ENCODE data around the gene SLC25A4. TPM values are rescaled to one million over a fixed set of nuclear protein-coding genes. Genes with fewer than 3 reads are reported as not detected.

SLC25A4 gene
- total and polyA plus RNA-seq, 4 donors = 72.6 to 119 (median 92.3) TPM

- no peak for ATAC-seq (ENCODE audit: low FRiP score)
- no peak for DNase-seq
- Histone ChIP-seq H3K4me1 (ENCODE audit: control insufficient read depth in 1 of 2, insufficient read depth in 2 of 2, low read length in 2 of 2) (peaks cover 4 to 10% of the 10 kb centered on the region in 2 donors), H3K36me3 (ENCODE audit: control insufficient read depth in 1 of 2, insufficient read depth in 2 of 2, low read length in 1 of 2) (no peaks in the 10 kb centered on the region), H3K9me3 (ENCODE audit: control insufficient read depth, low read length) (no peaks in the 10 kb centered on the region), H3K4me3 (ENCODE audit: low read length in 2 of 2) (no peak overlapping the region), H3K27ac (ENCODE audit: low read depth in 1 of 2, low read length in 2 of 2) (peak overlapping the region; percentile 11 to 44), H3K27me3 (ENCODE audit: control insufficient read depth in 1 of 2, insufficient read depth in 2 of 2, low read length in 1 of 2) (no peaks in the 10 kb centered on the region)
- intact Hi-C loops (cut with DNase I) = no loop called here
- WGBS, 2 donors = 60 to 69% methylated on average over 3 of the region's 3 CpGs
Measured at GRCh38 chr4:185179488-185179887, 36.4 kb downstream of the SLC25A4 start.

GRCh38 chr4:185182239-185182638, 39.2 kb downstream of the SLC25A4 start:
- no peaks in the 10 kb centered on the region for H3K9me3 ChIP-seq (ENCODE audit: control insufficient read depth, low read length)
- DNase-seq = no peak
- WGBS, 2 donors = 56 to 60% methylated on average over 2 of the region's 2 CpGs
- no peak overlapping the region for H3K4me3 ChIP-seq (ENCODE audit: low read length in 2 of 2)
- H3K27ac ChIP-seq (ENCODE audit: low read depth in 1 of 2, low read length in 2 of 2) = peak overlapping the region; percentile 56 to 67
- H3K36me3 ChIP-seq (ENCODE audit: control insufficient read depth in 1 of 2, insufficient read depth in 2 of 2, low read length in 1 of 2) = no peaks in the 10 kb centered on the region
- intact Hi-C loops (cut with DNase I) = loop anchor here (2.0 to 5.0 kb wide), 2 partner anchors 39 to 140 kb away; partner anchors contain the start of gene SLC25A4 (in 1 of the 2)
- ATAC-seq (ENCODE audit: low FRiP score) = no peak
- peaks cover 4 to 10% of the 10 kb centered on the region in 2 donors for H3K4me1 ChIP-seq (ENCODE audit: control insufficient read depth in 1 of 2, insufficient read depth in 2 of 2, low read length in 2 of 2)
- no peaks in the 10 kb centered on the region for H3K27me3 ChIP-seq (ENCODE audit: control insufficient read depth in 1 of 2, insufficient read depth in 2 of 2, low read length in 1 of 2)

- DNase-seq (peak in 1 of 2 donors; percentile 79), ATAC-seq (ENCODE audit: low FRiP score) (peak; percentile 77)
- H3K4me1 ChIP-seq (ENCODE audit: control insufficient read depth in 1 of 2, insufficient read depth in 2 of 2, low read length in 2 of 2) = peaks cover 4 to 10% of the 10 kb centered on the region in 2 donors
- peak overlapping the region in 1 of 2 donors; percentile 52 for H3K27ac ChIP-seq (ENCODE audit: low read depth in 1 of 2, low read length in 2 of 2)
- 28 to 30% methylated on average over 6 of the region's 6 CpGs for WGBS, 2 donors
- intact Hi-C loops (cut with DNase I) = loop anchor here (2.0 to 5.0 kb wide), 2 partner anchors 41 to 141 kb away; partner anchors contain the start of gene SLC25A4 (in 1 of the 2)
- H3K9me3 ChIP-seq (ENCODE audit: control insufficient read depth, low read length) = no peaks in the 10 kb centered on the region
- H3K36me3 ChIP-seq (ENCODE audit: control insufficient read depth in 1 of 2, insufficient read depth in 2 of 2, low read length in 1 of 2) = no peaks in the 10 kb centered on the region
- no peaks in the 10 kb centered on the region for H3K27me3 ChIP-seq (ENCODE audit: control insufficient read depth in 1 of 2, insufficient read depth in 2 of 2, low read length in 1 of 2)
- no peak overlapping the region for H3K4me3 ChIP-seq (ENCODE audit: low read length in 2 of 2)
Measured at GRCh38 chr4:185183622-185184281, 40.7 kb downstream of the SLC25A4 start.

- no peak for ATAC-seq (ENCODE audit: low FRiP score)
- DNase-seq = no peak
- 47 to 51% methylated on average over 3 of the region's 3 CpGs for WGBS, 2 donors
- Histone ChIP-seq H3K4me1 (ENCODE audit: control insufficient read depth in 1 of 2, insufficient read depth in 2 of 2, low read length in 2 of 2) (peaks cover 4 to 5% of the 10 kb centered on the region in 2 donors), H3K27me3 (ENCODE audit: control insufficient read depth in 1 of 2, insufficient read depth in 2 of 2, low read length in 1 of 2) (no peaks in the 10 kb centered on the region), H3K27ac (ENCODE audit: low read depth in 1 of 2, low read length in 2 of 2) (no peak overlapping the region), H3K36me3 (ENCODE audit: control insufficient read depth in 1 of 2, insufficient read depth in 2 of 2, low read length in 1 of 2) (no peaks in the 10 kb centered on the region), H3K4me3 (ENCODE audit: low read length in 2 of 2) (no peak overlapping the region), H3K9me3 (ENCODE audit: control insufficient read depth, low read length) (no peaks in the 10 kb centered on the region)
- intact Hi-C loops (cut with DNase I) = loop anchor here in 1 of 2 donors (2.0 kb wide), 1 partner anchor 150 kb away; no protein-coding TSS in a partner anchor
Measured at GRCh38 chr4:185186769-185187168, 43.7 kb downstream of the SLC25A4 start.

- DNase-seq = no peak
- Histone ChIP-seq H3K27me3 (ENCODE audit: control insufficient read depth in 1 of 2, insufficient read depth in 2 of 2, low read length in 1 of 2) (no peaks in the 10 kb centered on the region), H3K9me3 (ENCODE audit: control insufficient read depth, low read length) (no peaks in the 10 kb centered on the region), H3K36me3 (ENCODE audit: control insufficient read depth in 1 of 2, insufficient read depth in 2 of 2, low read length in 1 of 2) (no peaks in the 10 kb centered on the region), H3K4me1 (ENCODE audit: control insufficient read depth in 1 of 2, insufficient read depth in 2 of 2, low read length in 2 of 2) (no peaks in the 10 kb centered on the region), H3K4me3 (ENCODE audit: low read length in 2 of 2) (no peak overlapping the region), H3K27ac (ENCODE audit: low read depth in 1 of 2, low read length in 2 of 2) (no peak overlapping the region)
- ATAC-seq (ENCODE audit: low FRiP score) = no peak
- intact Hi-C loops (cut with DNase I) = no loop called here
- 51 to 53% methylated on average over 4 of the region's 4 CpGs for WGBS, 2 donors
Measured at GRCh38 chr4:185189606-185190305, 46.7 kb downstream of the SLC25A4 start.

- intact Hi-C loops (cut with DNase I) = no loop called here
- H3K4me3 ChIP-seq (ENCODE audit: low read length in 2 of 2) = no peak overlapping the region
- H3K27ac ChIP-seq (ENCODE audit: low read depth in 1 of 2, low read length in 2 of 2) = no peak overlapping the region
- H3K9me3 ChIP-seq (ENCODE audit: control insufficient read depth, low read length) = no peaks in the 10 kb centered on the region
- H3K27me3 ChIP-seq (ENCODE audit: control insufficient read depth in 1 of 2, insufficient read depth in 2 of 2, low read length in 1 of 2) = no peaks in the 10 kb centered on the region
- DNase-seq = no peak
- ATAC-seq (ENCODE audit: low FRiP score) = no peak
- WGBS, 2 donors = 85 to 86% methylated on average over 6 of the region's 6 CpGs
- no peaks in the 10 kb centered on the region for H3K36me3 ChIP-seq (ENCODE audit: control insufficient read depth in 1 of 2, insufficient read depth in 2 of 2, low read length in 1 of 2)
- no peaks in the 10 kb centered on the region for H3K4me1 ChIP-seq (ENCODE audit: control insufficient read depth in 1 of 2, insufficient read depth in 2 of 2, low read length in 2 of 2)
Measured at GRCh38 chr4:185190306-185190856, 47.3 kb downstream of the SLC25A4 start.

- intact Hi-C loops (cut with DNase I) = no loop called here
Measured at GRCh38 chr4:185192059-185192458, 49.0 kb downstream of the SLC25A4 start.

GRCh38 chr4:185194924-185195888, 52.1 kb downstream of the SLC25A4 start:
- intact Hi-C loops (cut with DNase I) = no loop called here
- 62% methylated on average over 9 of the region's 9 CpGs for WGBS, 2 donors
- no peaks in the 10 kb centered on the region for H3K27me3 ChIP-seq (ENCODE audit: control insufficient read depth in 1 of 2, insufficient read depth in 2 of 2, low read length in 1 of 2)
- no peaks in the 10 kb centered on the region for H3K9me3 ChIP-seq (ENCODE audit: control insufficient read depth, low read length)
- H3K4me1 ChIP-seq (ENCODE audit: control insufficient read depth in 1 of 2, insufficient read depth in 2 of 2, low read length in 2 of 2) = no peaks in the 10 kb centered on the region
- ATAC-seq (ENCODE audit: low FRiP score) (no peak), DNase-seq (no peak)
- no peak overlapping the region for H3K4me3 ChIP-seq (ENCODE audit: low read length in 2 of 2)
- no peaks in the 10 kb centered on the region for H3K36me3 ChIP-seq (ENCODE audit: control insufficient read depth in 1 of 2, insufficient read depth in 2 of 2, low read length in 1 of 2)
- no peak overlapping the region for H3K27ac ChIP-seq (ENCODE audit: low read depth in 1 of 2, low read length in 2 of 2)

More at GRCh38 chr4:185192059-185192458, 49.0 kb downstream of the SLC25A4 start:
- WGBS, 2 donors = 91 to 92% methylated on average over 1 of the region's 1 CpG
- H3K4me1 ChIP-seq (ENCODE audit: control insufficient read depth in 1 of 2, insufficient read depth in 2 of 2, low read length in 2 of 2) = no peaks in the 10 kb centered on the region
- no peak for ATAC-seq (ENCODE audit: low FRiP score)
- H3K27ac ChIP-seq (ENCODE audit: low read depth in 1 of 2, low read length in 2 of 2) = no peak overlapping the region
- H3K36me3 ChIP-seq (ENCODE audit: control insufficient read depth in 1 of 2, insufficient read depth in 2 of 2, low read length in 1 of 2) = no peaks in the 10 kb centered on the region
- H3K4me3 ChIP-seq (ENCODE audit: low read length in 2 of 2) = no peak overlapping the region
- no peak for DNase-seq
- no peaks in the 10 kb centered on the region for H3K9me3 ChIP-seq (ENCODE audit: control insufficient read depth, low read length)
- H3K27me3 ChIP-seq (ENCODE audit: control insufficient read depth in 1 of 2, insufficient read depth in 2 of 2, low read length in 1 of 2) = no peaks in the 10 kb centered on the region
